UCSD-AML1 (cell line): Measurements from ENCODE around the gene SLC13A5.

Experiments
- DNase-seq: peaks from one replicate; lab custom pipeline; 2025; ENCODE audit not compliant: unreplicated experiment; lab: John Stamatoyannopoulos, UW

The SLC13A5 gene

DNA sequence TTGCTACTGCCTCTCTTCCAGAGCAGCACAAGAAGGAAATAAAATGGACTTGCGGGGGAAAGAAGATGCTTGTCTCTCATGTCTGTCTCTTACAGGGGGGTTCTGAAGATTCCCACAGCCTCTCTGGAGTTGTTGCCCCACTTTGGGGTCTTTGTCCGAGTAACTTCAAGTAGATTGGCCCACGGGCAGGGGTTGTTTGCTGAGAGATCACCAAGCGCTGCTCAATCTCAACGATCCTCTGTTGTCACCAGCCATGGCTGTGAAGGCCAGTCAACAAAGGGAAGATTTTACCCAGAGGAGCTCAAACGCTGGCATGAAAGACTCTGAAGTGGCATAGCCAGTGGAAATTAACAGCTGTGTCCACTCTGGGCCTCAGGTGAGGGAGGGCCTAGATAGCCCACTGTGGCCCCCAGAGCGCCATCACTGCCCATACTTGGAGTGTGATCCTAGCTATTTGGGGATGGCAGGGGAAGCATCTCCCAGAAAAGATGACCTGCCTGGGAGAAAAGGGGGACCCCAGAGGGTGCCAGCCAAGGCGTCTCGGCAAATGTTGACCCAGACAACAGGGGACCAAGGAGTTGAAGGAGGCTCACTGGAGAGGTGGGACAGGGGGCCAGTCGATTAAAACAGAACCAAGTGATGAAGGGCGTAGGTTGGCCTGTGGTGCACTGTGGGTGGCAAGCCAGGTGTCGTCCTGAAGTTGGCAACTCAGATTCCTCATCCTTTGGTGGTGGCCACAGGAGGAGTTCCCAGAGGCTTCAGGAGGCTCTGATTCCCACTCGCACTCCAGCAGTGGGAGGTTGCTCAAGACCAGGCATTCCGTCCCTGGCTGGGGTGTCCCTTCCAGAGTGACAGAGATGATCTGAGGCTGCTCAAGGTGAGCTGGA, 28.0 kb downstream of the SLC13A5 start:
- no peak for DNase-seq

DNA sequence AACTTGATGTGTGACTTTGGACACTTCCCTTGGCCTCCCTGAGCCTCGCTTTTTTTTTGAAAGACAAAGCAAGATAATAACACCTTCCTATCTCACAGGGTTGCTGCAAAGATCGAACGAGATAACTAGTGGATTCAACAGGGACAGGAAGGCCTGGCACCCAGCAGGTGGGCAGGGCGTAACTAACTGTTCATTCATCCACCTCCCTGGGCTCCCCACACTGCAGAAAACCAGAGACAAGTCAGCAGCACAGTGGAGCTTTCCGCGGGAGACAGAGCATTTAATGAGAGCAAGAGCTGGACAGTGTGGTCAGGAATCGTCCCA, 28.7 kb downstream of the SLC13A5 start:
- no peak for DNase-seq

DNA sequence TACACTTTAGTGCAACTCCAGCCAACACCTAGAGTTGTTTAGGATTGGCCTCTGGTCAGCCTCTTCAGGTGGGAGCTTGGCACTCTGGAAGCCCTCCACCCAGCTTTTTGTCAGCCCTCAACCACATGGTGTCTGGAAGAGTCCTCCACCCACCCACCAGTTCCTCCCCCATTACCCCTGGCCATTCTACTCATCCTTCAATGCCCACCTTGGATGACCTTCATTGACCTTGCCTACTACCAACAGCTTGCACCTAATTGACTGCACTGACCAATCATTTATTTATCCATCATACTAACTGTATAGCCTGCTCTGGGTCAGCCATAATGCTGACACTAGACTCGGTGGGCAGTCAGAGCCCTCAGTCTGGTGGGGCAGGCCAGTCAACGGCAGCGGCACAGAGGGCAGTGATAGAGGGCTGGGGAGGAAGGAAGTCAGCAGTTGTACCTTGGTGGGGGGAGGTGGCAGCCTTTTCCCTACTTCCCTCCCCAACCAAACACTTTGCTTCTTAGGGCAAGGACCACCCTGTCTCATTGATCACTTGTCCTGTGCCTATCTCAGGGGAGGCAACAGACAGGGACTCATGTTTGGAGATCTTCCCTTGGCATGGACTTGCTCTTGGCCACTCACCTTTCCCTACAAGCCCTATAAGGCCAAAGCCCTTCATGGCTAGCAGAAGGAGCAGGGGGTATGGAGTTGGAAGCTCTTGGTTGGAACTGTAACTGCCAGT, 29.3 kb downstream of the SLC13A5 start:
- no peak for DNase-seq

DNA sequence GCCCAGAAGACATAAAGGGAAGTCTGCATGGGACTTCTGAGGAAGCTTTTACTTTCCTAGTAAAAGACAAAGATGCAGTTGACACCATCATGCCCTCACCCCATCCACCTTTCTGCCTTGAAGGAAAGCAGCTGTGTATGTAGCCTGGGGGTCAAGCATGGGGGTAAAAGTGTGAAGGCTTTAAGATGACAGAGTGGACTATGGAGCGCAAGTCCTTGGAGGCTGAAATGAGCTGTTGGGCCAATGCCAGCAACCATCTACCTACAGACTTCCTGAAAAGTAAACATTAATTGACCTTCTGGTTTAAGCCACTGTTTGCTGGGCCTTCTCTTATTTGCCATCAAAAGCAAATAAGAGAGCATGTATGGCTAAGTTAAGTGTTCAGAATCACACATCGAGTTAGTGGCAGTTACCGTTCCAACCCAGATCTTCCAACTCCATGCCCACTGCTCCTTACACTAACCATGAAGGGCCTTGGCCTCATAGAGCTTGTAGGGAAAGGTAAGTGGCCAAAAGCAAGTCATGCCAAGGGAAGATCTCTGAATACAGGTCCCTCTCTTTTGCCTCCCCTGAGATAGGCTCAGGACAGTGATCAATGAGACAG, 30.0 kb downstream of the SLC13A5 start:
- no peak for DNase-seq

DNA sequence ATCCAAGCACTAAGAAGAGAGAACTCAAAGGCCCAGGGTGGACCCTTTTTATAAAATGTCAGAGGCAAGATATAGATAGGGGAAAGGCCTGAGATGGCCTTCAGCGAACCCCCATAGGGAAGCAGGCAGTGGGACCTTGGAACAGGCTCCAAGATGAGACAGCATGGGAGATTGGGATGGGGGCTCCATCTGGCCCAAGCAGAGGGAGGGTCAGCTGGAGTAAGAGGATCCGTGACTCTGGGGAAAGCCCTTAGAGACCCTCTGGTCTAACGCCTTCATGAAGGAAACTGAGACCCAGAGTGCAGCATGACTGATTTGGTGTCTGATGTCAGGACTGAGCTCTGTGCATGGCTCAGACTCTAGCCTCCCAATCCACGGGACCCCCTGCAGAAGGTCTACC, 30.8 kb downstream of the SLC13A5 start:
- no peak for DNase-seq

DNA sequence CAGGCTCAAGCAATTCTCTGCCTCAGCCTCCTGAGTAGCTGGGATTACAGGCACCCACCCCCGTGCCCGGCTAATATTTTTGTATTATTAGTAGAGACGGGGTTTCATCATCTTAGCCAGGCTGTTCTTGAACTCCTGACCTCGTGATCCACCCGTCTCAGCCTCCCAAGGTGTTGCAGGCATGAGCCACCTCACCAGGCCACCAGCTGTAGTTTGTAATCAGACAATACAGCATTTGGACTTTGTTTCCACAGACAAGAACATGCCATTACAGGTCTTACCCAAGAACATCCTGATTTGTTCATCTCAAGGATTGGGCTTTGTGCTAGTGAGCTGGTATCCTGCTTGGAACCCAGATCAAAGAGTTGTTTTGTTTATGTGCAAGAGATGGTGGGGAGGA, 31.5 kb downstream of the SLC13A5 start:
- no peak for DNase-seq

DNA sequence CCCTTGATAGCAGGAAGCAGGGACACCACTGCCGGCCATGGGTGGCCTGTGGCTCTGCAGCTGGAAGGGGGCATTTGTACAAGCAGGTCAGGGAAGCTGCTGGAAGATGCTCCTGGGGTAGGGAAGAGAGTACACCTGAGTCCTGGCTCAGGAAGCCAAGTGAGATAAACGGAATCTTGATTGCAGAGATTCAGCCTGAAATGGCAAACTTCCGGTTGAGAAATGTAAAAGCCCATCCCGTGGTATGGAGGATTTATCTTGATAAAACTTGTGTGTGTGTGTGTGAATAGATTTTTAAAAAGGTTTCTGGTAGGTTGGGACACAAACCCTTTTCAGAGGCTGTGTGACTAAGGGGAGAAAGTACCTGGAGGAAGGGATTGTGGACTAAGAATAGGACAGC, 32.0 kb downstream of the SLC13A5 start:
- no peak for DNase-seq

DNA sequence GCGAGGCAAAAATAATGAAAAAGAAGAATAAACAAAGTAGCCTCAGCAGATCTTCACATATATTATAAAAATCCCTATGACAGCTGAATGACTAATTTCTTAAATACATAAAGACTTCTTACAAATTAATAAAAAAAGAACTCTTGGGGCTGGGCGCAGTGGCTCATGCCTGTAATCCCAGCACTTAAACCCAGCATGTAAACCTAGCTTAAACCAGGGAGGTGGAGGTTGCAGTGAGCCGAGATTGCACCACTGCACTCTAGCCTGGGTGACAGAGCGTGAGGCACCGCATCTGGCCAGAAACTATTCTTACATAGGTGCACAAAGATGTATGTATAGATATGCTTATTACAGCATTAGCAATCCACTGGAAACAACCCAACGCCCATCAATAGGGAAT, 33.9 kb downstream of the SLC13A5 start:
- DNase-seq, result no peak

DNA sequence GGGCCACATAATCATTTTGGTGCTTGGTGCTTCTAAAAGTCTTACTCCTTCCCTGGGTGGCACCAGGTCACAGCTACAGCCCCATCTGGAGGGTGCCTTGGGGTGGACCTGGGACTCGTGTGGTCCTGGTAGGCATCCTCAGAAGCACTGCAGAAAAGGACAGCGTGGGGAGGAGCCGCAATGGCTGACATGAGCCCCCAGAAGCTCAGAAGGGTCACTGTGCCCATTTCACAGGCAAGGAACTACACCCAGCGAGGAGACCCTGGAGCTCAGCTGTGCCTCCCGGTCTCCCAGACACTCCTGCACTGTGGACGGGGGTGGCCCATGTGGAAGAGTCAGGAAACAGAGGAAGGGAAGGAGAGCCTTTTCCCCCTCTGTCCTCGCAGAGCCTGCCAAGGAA, 35.2 kb downstream of the SLC13A5 start:
- no peak for DNase-seq

DNA sequence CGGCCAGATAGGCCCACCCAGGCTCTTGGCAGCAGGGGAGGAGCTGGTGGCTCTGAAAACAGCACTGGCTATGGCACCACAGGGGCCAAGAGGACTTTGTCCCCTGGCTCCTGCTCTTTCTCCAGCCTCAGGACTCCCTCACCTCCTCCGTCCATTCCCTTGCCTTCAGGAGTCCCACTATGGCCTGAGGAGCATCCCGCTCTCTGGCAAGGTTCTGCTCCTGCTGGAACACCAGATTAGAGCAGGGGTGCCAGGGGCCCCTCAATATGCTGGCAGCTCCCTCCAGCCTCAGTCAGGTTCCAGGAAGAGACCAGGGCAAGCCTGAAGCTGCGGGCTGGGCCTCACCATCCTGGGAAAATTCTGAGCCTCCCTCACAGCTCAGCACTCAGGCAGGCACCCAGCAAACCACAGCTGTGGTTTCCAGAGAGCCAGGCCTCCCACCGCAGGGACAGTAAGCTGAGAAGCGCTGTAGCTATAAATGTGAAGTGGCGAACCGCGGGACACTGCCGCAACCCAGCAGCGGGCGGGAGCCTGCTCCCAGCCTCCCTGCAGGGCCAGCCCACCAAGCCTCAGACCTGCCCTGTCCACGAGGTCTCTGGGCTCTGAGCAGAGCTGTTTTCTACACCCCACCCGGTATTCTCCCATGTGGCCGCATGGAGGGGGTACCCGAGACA, 35.9 kb downstream of the SLC13A5 start:
- DNase-seq, result peak; percentile 44

DNA sequence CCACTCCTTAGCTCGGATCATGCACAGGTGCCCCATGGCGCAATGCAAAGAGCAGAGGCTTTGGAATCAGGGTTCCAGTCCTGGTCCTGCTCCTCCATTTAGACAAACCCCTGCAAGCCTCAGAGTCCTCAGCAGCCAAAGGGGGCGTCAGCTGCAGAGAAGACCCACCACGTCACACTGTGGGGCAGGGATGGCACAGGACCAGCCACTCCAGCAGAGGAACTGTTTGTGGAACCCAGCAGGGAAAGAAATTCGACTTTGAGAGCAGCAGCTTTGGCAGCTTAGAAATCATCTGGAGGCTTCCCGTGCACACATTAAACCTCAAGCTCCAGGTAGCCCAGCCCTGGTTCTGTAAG, 36.4 kb downstream of the SLC13A5 start:
- no peak for DNase-seq

DNA sequence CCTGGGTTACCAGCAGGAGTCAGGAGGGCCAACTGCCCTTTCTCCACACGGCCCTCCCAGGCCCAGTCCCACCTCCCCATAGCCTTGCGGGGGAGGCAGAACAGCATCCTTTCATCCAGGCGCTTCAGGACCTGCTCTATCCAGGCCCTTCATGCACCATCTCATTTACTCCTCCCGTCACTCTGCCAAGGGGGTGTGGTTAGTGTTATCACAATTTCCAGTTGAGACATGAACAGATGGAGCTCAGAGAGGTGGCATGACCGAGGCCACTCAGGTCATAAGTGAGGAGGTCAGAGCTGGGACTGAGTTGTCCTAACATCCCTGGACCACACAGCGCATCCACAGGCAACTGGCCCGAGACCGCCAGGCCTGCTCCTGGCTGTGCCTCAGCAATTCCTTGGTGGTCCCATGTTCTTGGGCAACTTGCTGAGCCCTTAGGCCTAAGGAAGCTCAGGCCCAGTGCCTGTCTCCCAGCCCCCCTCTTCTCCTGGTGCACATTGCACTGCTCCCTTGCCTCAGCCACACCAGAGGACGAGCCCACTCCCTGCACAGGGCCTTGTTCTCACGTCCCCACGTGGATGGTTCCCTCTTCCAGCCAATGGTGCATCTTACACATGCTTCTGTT, 37.9 kb downstream of the SLC13A5 start:
- DNase-seq, result no peak

DNA sequence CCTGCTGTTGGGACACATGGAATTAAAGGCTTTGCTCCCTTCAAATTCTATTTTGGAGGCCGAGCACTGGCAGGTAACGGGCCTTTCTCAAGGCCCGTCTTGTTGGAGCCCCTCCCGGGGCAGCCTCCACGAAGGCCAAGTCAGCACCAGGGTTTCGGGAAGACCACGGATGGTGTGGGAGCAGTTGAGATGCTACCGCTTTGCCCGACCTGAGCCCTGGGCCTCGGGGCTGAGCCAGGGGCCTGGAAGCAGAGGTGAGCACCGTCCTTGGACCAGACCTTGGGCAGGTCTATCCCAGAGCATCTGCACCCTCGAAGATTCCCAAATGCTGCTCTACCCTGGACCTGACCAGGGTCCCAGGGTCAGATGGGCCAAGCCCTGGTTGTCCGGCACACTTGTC, 38.6 kb downstream of the SLC13A5 start:
- no peak for DNase-seq

DNA sequence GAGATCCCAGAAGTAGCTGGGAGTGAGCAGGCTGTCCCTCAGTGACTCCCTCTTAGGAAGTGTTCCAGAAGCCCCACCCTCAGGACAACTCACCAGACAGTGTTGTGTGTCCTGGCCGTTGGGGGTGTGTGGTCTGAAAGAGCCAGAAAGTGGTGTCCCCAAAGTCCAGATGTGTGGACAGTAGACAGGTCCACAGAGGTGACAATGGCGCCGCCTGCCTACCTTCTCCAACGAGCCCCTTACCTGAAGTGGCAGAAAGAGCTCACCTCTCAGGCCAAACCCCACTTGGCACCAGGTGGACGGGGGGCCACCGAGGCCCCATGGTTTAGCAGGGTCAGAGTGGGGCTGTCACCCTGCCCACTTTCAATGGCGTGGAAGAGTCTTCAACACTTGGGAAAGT, 41.7 kb downstream of the SLC13A5 start:
- no peak for DNase-seq

DNA sequence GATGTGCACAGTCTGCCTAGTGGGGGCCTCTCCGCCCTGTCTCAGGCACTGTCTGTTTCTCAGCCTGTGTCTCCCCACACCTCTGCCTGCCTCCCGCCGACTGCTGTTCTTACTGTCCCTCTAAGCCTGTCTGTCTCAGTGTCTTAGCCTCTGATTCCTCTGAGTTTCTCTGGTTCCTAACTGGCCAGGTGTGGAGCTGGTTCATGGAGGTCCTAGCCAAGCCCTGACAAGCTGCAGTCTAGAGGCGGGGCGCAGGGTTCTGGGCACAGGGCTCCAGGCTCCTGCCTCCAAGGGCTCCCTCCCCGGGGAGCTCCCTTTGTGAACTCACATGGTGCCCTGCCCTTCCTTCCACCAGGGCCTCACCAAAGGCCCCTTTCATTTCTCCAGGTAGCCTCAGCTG, 42.2 kb downstream of the SLC13A5 start:
- DNase-seq, result no peak

DNA sequence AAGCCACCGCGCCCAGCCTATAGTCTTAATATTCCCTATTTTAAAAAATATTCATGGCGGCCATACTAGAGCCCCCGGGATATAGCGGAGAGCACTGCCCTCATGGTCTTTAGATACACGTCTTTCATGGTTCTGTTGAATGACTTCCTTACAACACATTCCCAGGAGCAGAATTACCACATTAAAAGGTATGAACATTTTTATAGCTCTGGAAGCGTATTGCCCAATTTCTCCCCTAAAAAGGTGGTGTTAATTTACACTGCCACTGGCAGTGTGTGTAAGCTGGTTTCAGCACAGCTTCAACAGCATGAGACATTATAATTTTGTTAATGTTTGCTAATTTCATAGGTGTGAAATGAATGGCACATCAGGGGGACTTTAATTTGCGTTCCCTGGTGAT, 42.6 kb downstream of the SLC13A5 start:
- no peak for DNase-seq

DNA sequence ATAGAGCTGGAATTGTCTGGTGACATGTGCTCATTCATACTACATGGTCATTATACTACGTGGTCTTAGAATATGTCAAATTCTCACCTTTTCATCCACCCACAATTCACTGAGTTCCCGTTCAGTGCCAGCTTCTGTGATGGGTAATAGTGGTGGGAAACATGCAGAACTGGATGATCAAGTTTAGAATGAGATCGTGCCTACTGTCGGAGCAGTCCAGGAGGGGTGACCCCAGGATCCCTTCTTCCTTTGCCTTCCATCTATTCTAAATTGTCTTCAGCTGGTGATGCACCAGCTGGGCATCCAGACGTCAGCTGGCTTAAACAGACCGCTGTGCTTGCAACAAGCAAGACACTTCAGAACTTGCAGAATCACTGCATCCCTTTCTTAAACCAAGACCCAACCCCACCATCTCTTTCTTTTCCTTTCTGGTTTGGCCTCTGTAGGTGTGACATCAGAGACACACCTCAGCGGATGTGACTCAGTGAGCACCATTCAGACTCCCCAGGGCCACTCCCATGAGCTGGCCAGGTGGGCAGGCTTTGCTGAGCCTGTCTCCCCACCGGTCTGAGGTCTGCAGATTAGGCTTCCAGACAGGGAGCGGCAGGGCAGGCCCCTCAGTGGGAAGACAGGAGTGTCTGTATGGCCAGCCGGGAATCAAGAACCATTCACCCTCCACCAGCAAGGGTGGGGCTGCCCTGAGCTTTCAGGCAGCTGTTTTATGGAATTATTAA, 43.5 kb downstream of the SLC13A5 start:
- DNase-seq, result no peak

DNA sequence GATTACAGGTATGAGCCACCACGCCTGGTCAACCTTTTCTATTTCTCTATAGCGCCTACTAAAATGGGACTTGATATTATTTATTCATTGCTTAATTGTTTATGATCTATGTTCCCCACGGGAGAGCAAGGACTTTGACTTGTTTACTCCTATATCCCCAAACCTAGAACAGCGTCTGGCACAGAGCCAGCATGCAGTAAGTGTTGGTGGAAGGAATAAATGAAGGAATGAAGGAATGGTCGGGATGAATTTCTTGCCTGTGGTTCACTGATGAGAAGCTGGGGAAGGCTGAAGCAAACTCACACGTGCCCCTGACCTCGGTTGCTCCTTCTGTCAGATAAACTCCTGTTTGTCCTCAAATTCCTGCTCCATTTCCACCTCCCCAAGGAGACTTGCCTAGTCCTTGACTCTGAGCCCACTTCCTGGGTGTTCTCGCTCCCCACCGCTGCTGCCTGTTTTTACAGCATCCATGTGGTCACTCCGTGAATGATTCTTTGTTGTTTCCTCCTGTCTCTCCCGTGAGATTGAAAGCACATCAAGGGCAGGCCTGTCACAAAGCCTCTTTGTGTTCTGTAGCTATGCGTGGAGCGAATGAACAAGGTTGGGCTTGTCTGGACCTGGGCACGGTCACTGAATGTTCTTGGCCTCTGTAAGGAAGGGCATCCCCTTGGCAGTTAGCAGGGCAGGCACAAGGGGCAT, 44.3 kb downstream of the SLC13A5 start:
- DNase-seq, result no peak

DNA sequence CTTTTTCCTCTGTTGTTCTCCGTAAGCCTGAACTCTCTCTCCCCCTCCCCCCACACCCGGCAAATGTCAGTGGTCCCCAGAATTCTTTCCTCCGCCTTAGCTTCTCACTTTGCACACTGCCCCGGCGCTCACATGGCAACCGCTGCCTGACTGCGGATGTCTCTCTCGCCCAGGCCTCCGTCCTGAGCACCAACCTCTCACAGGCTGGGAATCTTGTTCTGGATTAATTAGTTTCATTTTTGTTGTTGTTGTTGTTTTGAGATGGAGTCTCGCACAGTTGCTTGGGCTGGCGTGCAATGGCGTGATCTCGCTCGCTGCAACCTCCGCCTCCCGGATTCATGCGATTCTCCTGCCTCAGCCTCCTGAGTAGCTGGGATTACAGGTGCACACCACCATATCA, 45.0 kb downstream of the SLC13A5 start:
- DNase-seq, result no peak

DNA sequence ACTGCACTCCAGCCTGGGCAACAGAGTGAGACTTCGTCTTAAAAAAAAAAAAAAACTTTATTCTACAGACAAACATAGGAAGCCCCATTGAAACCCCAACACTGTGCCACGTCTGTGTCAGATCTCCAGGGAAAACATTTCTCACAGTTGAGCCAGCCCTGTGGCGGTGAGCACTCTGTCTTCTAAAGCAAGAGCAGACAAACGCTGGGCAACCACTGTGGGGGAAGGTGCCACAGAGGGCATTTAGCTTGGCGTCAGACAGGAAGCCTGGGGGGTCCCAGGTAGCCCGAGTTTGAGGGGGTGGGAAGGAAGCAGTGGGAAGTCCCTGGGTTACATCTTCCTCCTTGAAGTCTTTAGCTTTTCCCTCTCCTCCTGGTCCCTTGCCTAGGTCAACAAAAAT, 45.7 kb downstream of the SLC13A5 start:
- no peak for DNase-seq
